ENCODE data around the gene SETD2.
"Not testable (repeated sequence)": the region's sequence is repeated elsewhere in the genome, so short reads cannot be mapped to it uniquely, and the experiment has no call there.

DNA sequence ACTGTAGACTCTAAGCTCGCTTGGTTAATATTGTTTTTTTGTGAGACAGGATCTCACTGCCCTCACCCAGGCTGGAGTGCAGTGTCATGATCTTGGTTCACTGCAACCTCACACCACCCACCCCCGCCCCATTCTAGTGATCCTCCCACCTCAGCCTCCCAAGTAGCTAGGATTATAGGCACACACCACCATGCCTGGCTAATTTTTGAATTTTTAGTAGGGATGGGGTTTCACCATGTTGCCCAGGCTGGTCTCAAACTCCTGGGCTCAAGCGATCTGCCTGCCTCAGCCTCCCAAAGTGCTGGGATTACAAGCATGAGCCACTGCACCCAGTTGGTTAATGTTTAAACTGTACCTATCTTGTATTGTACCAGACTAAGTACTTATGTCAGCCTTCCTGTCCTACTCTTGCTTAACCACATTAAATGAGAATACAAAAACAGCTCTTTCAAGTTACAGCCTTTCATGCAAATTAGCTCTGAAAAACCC is 22.9 kb downstream of the SETD2 start:
- not testable (repeated sequence) for TF ChIP-seq SIN3A (IDR thresholded peaks at IDR 0.05; ENCODE audit: borderline replicate concordance, low read depth, low read length); RCOR1 (IDR thresholded peaks at IDR 0.05; ENCODE audit: low read length); SMC3 (IDR thresholded peaks at IDR 0.05; ENCODE audit: low read depth, low read length); FOSL2 (IDR thresholded peaks at IDR 0.05; ENCODE audit: borderline replicate concordance, low read depth); GABPA (IDR thresholded peaks at IDR 0.05; ENCODE audit: low read depth); EP300 (IDR thresholded peaks at IDR 0.05; ENCODE audit: borderline replicate concordance in 1 of 2, low read depth in 1 of 2, low read length in 1 of 2); EZH2phosphoT487 (IDR thresholded peaks at IDR 0.05; ENCODE audit: borderline replicate concordance, low read depth); POLR2AphosphoS5 (IDR thresholded peaks at IDR 0.05; ENCODE audit: low read depth, low read length); YY1 (IDR thresholded peaks at IDR 0.05; ENCODE audit: low read depth); TAF1 (IDR thresholded peaks at IDR 0.05; ENCODE audit: borderline replicate concordance, low read depth, low read length)
- TF ChIP-seq, protein P1, sequence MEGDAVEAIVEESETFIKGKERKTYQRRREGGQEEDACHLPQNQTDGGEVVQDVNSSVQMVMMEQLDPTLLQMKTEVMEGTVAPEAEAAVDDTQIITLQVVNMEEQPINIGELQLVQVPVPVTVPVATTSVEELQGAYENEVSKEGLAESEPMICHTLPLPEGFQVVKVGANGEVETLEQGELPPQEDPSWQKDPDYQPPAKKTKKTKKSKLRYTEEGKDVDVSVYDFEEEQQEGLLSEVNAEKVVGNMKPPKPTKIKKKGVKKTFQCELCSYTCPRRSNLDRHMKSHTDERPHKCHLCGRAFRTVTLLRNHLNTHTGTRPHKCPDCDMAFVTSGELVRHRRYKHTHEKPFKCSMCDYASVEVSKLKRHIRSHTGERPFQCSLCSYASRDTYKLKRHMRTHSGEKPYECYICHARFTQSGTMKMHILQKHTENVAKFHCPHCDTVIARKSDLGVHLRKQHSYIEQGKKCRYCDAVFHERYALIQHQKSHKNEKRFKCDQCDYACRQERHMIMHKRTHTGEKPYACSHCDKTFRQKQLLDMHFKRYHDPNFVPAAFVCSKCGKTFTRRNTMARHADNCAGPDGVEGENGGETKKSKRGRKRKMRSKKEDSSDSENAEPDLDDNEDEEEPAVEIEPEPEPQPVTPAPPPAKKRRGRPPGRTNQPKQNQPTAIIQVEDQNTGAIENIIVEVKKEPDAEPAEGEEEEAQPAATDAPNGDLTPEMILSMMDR (IDR thresholded peaks at IDR 0.05), result not testable (repeated sequence)
- TF ChIP-seq, protein P2, sequence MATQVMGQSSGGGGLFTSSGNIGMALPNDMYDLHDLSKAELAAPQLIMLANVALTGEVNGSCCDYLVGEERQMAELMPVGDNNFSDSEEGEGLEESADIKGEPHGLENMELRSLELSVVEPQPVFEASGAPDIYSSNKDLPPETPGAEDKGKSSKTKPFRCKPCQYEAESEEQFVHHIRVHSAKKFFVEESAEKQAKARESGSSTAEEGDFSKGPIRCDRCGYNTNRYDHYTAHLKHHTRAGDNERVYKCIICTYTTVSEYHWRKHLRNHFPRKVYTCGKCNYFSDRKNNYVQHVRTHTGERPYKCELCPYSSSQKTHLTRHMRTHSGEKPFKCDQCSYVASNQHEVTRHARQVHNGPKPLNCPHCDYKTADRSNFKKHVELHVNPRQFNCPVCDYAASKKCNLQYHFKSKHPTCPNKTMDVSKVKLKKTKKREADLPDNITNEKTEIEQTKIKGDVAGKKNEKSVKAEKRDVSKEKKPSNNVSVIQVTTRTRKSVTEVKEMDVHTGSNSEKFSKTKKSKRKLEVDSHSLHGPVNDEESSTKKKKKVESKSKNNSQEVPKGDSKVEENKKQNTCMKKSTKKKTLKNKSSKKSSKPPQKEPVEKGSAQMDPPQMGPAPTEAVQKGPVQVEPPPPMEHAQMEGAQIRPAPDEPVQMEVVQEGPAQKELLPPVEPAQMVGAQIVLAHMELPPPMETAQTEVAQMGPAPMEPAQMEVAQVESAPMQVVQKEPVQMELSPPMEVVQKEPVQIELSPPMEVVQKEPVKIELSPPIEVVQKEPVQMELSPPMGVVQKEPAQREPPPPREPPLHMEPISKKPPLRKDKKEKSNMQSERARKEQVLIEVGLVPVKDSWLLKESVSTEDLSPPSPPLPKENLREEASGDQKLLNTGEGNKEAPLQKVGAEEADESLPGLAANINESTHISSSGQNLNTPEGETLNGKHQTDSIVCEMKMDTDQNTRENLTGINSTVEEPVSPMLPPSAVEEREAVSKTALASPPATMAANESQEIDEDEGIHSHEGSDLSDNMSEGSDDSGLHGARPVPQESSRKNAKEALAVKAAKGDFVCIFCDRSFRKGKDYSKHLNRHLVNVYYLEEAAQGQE (IDR thresholded peaks at IDR 0.05; ENCODE audit: low read depth, low read length), result not testable (repeated sequence)
- TF ChIP-seq, protein P3, sequence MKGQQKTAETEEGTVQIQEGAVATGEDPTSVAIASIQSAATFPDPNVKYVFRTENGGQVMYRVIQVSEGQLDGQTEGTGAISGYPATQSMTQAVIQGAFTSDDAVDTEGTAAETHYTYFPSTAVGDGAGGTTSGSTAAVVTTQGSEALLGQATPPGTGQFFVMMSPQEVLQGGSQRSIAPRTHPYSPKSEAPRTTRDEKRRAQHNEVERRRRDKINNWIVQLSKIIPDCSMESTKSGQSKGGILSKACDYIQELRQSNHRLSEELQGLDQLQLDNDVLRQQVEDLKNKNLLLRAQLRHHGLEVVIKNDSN (IDR thresholded peaks at IDR 0.05; ENCODE audit: borderline replicate concordance, low read depth), result not testable (repeated sequence)
